ENCODE data around the gene EFHC1.
A peak's percentile ranks its signal among the peaks of the same experiment; 100 is the strongest.

Gene EFHC1

GRCh38 chr6:52513896-52514295 is 93.8 kb downstream of the EFHC1 start:
- Histone ChIP-seq H3K27me3 (ENCODE audit: low read depth, low read length) (no peaks in the 10 kb centered on the region), H3K4me1 (ENCODE audit: control insufficient read depth in 1 of 2, insufficient read depth in 2 of 2, low read length in 2 of 2) (peaks cover 38 to 61% of the 10 kb centered on the region in 2 donors), H3K4me3 (ENCODE audit: low read depth in 1 of 2, low read length in 2 of 2) (no peak overlapping the region), H3K36me3 (ENCODE audit: control insufficient read depth in 1 of 2, insufficient read depth in 2 of 2, low read length in 2 of 2) (peaks cover 29 to 33% of the 10 kb centered on the region in 2 donors), H3K27ac (ENCODE audit: low read length) (peak overlapping the region; percentile 89), H3K9me3 (ENCODE audit: control insufficient read depth in 1 of 2, low read length in 2 of 2) (no peaks in the 10 kb centered on the region)

DNA sequence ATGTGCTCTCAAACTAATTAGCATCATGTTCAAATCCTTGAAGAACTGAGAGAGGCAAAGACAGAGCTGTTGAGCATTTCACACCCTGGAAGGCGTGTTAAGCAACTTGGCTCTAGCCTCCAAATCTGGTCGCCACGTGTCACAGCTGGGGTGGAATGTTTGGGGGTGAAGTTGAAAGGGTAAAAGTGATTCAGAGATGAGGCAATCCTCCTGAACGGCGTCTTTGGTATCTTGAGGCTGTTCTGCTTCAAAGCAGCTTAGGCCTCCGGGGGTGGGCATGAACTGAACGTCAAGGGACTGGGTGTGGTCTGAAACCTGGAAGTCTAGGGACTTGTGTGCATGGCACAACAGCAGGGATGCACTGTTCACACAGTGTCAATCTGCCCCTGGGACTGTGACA is 94.4 kb downstream of the EFHC1 start:
- Histone ChIP-seq H3K4me3 (ENCODE audit: low read depth in 1 of 2, low read length in 2 of 2) (no peak overlapping the region), H3K9me3 (ENCODE audit: control insufficient read depth in 1 of 2, low read length in 2 of 2) (no peaks in the 10 kb centered on the region), H3K27me3 (ENCODE audit: low read depth, low read length) (no peaks in the 10 kb centered on the region), H3K36me3 (ENCODE audit: control insufficient read depth in 1 of 2, insufficient read depth in 2 of 2, low read length in 2 of 2) (peaks cover 25 to 27% of the 10 kb centered on the region in 2 donors), H3K27ac (ENCODE audit: low read length) (peak overlapping the region; percentile 17), H3K4me1 (ENCODE audit: control insufficient read depth in 1 of 2, insufficient read depth in 2 of 2, low read length in 2 of 2) (peaks cover 38 to 61% of the 10 kb centered on the region in 2 donors)

GRCh38 chr6:52515219-52515960 is 95.2 kb downstream of the EFHC1 start:
- no peak overlapping the region for H3K4me3 ChIP-seq (ENCODE audit: low read depth in 1 of 2, low read length in 2 of 2)
- H3K9me3 ChIP-seq (ENCODE audit: control insufficient read depth in 1 of 2, low read length in 2 of 2) = no peaks in the 10 kb centered on the region
- H3K27me3 ChIP-seq (ENCODE audit: low read depth, low read length) = no peaks in the 10 kb centered on the region
- H3K36me3 ChIP-seq (ENCODE audit: control insufficient read depth in 1 of 2, insufficient read depth in 2 of 2, low read length in 2 of 2) = peaks cover 18 to 25% of the 10 kb centered on the region in 2 donors
- peaks cover 38 to 61% of the 10 kb centered on the region in 2 donors for H3K4me1 ChIP-seq (ENCODE audit: control insufficient read depth in 1 of 2, insufficient read depth in 2 of 2, low read length in 2 of 2)
- H3K27ac ChIP-seq (ENCODE audit: low read length) = peak overlapping the region; percentile 17

GRCh38 chr6:52516269-52516668 is 96.1 kb downstream of the EFHC1 start:
- peaks cover 18 to 25% of the 10 kb centered on the region in 2 donors for H3K36me3 ChIP-seq (ENCODE audit: control insufficient read depth in 1 of 2, insufficient read depth in 2 of 2, low read length in 2 of 2)
- no peaks in the 10 kb centered on the region for H3K27me3 ChIP-seq (ENCODE audit: low read depth, low read length)
- peaks cover 37 to 59% of the 10 kb centered on the region in 2 donors for H3K4me1 ChIP-seq (ENCODE audit: control insufficient read depth in 1 of 2, insufficient read depth in 2 of 2, low read length in 2 of 2)
- no peak overlapping the region for H3K27ac ChIP-seq (ENCODE audit: low read length)
- no peaks in the 10 kb centered on the region for H3K9me3 ChIP-seq (ENCODE audit: control insufficient read depth in 1 of 2, low read length in 2 of 2)
- H3K4me3 ChIP-seq (ENCODE audit: low read depth in 1 of 2, low read length in 2 of 2) = no peak overlapping the region

GRCh38 chr6:52516943-52517342 is 96.8 kb downstream of the EFHC1 start:
- H3K36me3 ChIP-seq (ENCODE audit: control insufficient read depth in 1 of 2, insufficient read depth in 2 of 2, low read length in 2 of 2) = peaks cover 15 to 25% of the 10 kb centered on the region in 2 donors
- H3K27ac ChIP-seq (ENCODE audit: low read length) = peak overlapping the region; percentile 96
- peaks cover 30 to 56% of the 10 kb centered on the region in 2 donors for H3K4me1 ChIP-seq (ENCODE audit: control insufficient read depth in 1 of 2, insufficient read depth in 2 of 2, low read length in 2 of 2)
- no peaks in the 10 kb centered on the region for H3K27me3 ChIP-seq (ENCODE audit: low read depth, low read length)
- no peak overlapping the region for H3K4me3 ChIP-seq (ENCODE audit: low read depth in 1 of 2, low read length in 2 of 2)
- no peaks in the 10 kb centered on the region for H3K9me3 ChIP-seq (ENCODE audit: control insufficient read depth in 1 of 2, low read length in 2 of 2)

GRCh38 chr6:52517502-52518278 is 97.5 kb downstream of the EFHC1 start:
- Histone ChIP-seq H3K9me3 (ENCODE audit: control insufficient read depth in 1 of 2, low read length in 2 of 2) (no peaks in the 10 kb centered on the region), H3K36me3 (ENCODE audit: control insufficient read depth in 1 of 2, insufficient read depth in 2 of 2, low read length in 2 of 2) (peaks cover 14 to 25% of the 10 kb centered on the region in 2 donors), H3K4me1 (ENCODE audit: control insufficient read depth in 1 of 2, insufficient read depth in 2 of 2, low read length in 2 of 2) (peaks cover 25 to 53% of the 10 kb centered on the region in 2 donors), H3K27me3 (ENCODE audit: low read depth, low read length) (no peaks in the 10 kb centered on the region), H3K4me3 (ENCODE audit: low read depth in 1 of 2, low read length in 2 of 2) (peak overlapping the region in 1 of 2 donors; percentile 6), H3K27ac (ENCODE audit: low read length) (peak overlapping the region; percentile 96)

DNA sequence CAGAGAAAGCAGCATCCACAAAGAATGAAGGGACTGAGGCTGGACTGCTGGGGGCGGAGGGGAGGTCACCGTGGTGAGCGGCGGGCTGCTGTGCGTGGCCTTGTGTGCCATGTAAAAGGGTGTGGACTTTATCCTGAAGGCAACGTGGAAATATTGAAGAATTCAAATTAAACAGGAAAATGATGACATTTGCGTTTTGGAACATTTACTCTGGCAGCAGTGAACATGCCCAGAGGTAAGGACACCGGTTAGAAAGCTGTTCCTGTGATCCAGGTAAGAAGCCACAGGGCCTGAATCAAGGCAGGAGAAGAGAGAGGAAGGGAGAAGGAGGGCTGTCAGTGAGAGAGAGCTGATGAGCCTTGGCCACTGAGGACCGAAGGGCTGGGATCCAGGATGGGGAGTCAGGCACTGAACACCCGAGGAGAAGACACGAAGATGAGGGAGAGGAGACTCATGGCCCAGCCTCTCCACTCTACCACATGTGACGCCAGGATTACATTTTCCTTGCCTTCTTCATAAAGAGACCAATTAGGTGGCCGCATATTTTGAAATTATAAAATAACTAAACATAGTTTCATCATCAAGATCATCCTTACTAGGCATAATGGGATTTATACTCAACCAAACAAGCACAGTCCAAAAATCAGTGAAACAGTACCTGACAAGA is 98.3 kb downstream of the EFHC1 start:
- peak overlapping the region in 1 of 2 donors; percentile 6 for H3K4me3 ChIP-seq (ENCODE audit: low read depth in 1 of 2, low read length in 2 of 2)
- peaks cover 19 to 46% of the 10 kb centered on the region in 2 donors for H3K4me1 ChIP-seq (ENCODE audit: control insufficient read depth in 1 of 2, insufficient read depth in 2 of 2, low read length in 2 of 2)
- H3K36me3 ChIP-seq (ENCODE audit: control insufficient read depth in 1 of 2, insufficient read depth in 2 of 2, low read length in 2 of 2) = peaks cover 14 to 22% of the 10 kb centered on the region in 2 donors
- no peaks in the 10 kb centered on the region for H3K9me3 ChIP-seq (ENCODE audit: control insufficient read depth in 1 of 2, low read length in 2 of 2)
- no peaks in the 10 kb centered on the region for H3K27me3 ChIP-seq (ENCODE audit: low read depth, low read length)
- H3K27ac ChIP-seq (ENCODE audit: low read length) = peak overlapping the region; percentile 96

- no peaks in the 10 kb centered on the region for H3K9me3 ChIP-seq (ENCODE audit: control insufficient read depth in 1 of 2, low read length in 2 of 2)
Measured at GRCh38 chr6:52519618-52520017, 99.5 kb downstream of the EFHC1 start.

DNA sequence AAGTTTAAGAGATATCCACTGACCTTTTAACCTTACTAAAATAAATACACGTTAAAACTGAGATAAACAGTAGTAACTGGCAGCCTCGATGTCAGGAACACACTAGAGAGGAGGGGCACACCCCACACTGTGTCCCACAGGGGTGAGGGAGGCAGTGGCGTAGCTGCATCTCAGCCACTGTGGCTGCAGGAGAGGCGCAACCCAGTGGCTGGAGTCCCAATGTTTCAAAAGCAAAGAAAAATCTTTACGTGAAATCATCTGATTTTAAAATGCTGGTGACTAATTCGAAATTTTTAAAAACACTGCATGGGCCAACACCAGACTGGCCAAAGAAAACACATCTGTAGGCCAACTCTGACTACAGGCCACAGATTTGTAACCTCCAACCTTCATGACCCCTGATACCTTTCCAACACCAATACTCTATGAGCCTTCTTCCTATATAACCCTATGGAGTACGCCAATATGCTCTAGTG is 102.0 kb downstream of the EFHC1 start:
- Histone ChIP-seq H3K4me3 (ENCODE audit: low read depth in 1 of 2, low read length in 2 of 2) (no peak overlapping the region), H3K36me3 (ENCODE audit: control insufficient read depth in 1 of 2, insufficient read depth in 2 of 2, low read length in 2 of 2) (no peaks in the 10 kb centered on the region), H3K4me1 (ENCODE audit: control insufficient read depth in 1 of 2, insufficient read depth in 2 of 2, low read length in 2 of 2) (peaks cover 13 to 17% of the 10 kb centered on the region in 2 donors), H3K27ac (ENCODE audit: low read length) (no peak overlapping the region), H3K9me3 (ENCODE audit: control insufficient read depth in 1 of 2, low read length in 2 of 2) (no peaks in the 10 kb centered on the region), H3K27me3 (ENCODE audit: low read depth, low read length) (no peaks in the 10 kb centered on the region)

More at GRCh38 chr6:52519618-52520017, 99.5 kb downstream of the EFHC1 start:
- no peak overlapping the region for H3K4me3 ChIP-seq (ENCODE audit: low read depth in 1 of 2, low read length in 2 of 2)
- no peak overlapping the region for H3K27ac ChIP-seq (ENCODE audit: low read length)
- peaks cover 8 to 13% of the 10 kb centered on the region in 2 donors for H3K36me3 ChIP-seq (ENCODE audit: control insufficient read depth in 1 of 2, insufficient read depth in 2 of 2, low read length in 2 of 2)
- H3K27me3 ChIP-seq (ENCODE audit: low read depth, low read length) = no peaks in the 10 kb centered on the region
- peaks cover 16 to 38% of the 10 kb centered on the region in 2 donors for H3K4me1 ChIP-seq (ENCODE audit: control insufficient read depth in 1 of 2, insufficient read depth in 2 of 2, low read length in 2 of 2)

DNA sequence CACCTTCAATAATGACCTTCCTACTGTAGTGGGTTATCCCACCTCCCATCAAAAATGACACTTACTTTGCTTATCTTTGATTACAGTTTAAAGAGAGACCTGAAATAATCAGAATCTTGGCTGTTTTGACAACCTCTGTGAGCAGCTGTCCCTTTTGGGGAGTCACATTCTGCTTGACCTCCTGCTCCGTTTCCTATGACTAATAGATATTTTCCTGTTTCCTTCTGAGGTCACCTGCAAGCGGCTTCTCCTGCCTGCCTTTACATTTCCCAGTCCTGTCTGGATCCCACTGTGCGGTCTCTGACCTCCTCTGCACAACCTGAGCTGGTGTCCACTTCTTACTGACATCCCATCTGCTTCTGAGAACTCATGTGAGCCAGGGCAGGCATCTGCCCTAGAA is 102.5 kb downstream of the EFHC1 start:
- Histone ChIP-seq H3K4me3 (ENCODE audit: low read depth in 1 of 2, low read length in 2 of 2) (no peak overlapping the region), H3K27ac (ENCODE audit: low read length) (no peak overlapping the region), H3K27me3 (ENCODE audit: low read depth, low read length) (no peaks in the 10 kb centered on the region), H3K36me3 (ENCODE audit: control insufficient read depth in 1 of 2, insufficient read depth in 2 of 2, low read length in 2 of 2) (no peaks in the 10 kb centered on the region), H3K9me3 (ENCODE audit: control insufficient read depth in 1 of 2, low read length in 2 of 2) (no peaks in the 10 kb centered on the region), H3K4me1 (ENCODE audit: control insufficient read depth in 1 of 2, insufficient read depth in 2 of 2, low read length in 2 of 2) (peaks cover 11 to 14% of the 10 kb centered on the region in 2 donors)

Measured in muscle layer of duodenum (tissue), 2 donors.